ENCODE data around the gene CLDN8.

DNA sequence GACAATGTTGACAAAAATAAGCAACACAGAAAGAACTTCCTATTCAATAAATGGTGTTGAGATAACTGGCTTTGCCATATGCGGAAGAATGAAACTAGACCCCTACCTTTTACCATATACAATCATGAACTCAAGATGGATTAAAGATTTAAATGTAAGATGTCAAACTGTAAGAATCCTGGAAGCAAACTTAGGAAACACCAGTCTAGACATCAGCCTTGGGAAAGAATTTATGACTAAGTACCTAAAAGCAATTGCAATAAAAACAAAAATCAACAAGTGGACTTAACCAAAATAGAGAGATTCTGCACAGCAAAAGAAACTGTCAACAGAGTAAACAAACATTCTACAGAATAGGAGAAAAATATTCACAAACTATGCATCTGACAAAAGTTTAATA, 16.1 kb upstream of the CLDN8 start:
- no peak for TF ChIP-seq POLR2AphosphoS5 (IDR thresholded peaks at IDR 0.05)
- TF ChIP-seq POLR2A (IDR thresholded peaks at IDR 0.05), result no peak
- TF ChIP-seq, protein P1, sequence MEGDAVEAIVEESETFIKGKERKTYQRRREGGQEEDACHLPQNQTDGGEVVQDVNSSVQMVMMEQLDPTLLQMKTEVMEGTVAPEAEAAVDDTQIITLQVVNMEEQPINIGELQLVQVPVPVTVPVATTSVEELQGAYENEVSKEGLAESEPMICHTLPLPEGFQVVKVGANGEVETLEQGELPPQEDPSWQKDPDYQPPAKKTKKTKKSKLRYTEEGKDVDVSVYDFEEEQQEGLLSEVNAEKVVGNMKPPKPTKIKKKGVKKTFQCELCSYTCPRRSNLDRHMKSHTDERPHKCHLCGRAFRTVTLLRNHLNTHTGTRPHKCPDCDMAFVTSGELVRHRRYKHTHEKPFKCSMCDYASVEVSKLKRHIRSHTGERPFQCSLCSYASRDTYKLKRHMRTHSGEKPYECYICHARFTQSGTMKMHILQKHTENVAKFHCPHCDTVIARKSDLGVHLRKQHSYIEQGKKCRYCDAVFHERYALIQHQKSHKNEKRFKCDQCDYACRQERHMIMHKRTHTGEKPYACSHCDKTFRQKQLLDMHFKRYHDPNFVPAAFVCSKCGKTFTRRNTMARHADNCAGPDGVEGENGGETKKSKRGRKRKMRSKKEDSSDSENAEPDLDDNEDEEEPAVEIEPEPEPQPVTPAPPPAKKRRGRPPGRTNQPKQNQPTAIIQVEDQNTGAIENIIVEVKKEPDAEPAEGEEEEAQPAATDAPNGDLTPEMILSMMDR (IDR thresholded peaks at IDR 0.05), result no peak

Measured in breast epithelium (tissue), 3 donors.